SK-N-SH (cell line): Measurements from ENCODE around the gene METTL9. TPM values are rescaled to one million over a fixed set of nuclear protein-coding genes. Genes with fewer than 3 reads are reported as not detected.

Experiments
- CTCF ChIA-PET: fragments of 300-600, 350-600 bp; formaldehyde crosslinking; extraction: SDS; loops from one replicate; lab custom pipeline; 2021; lab: Yijun Ruan, JAX
- POLR2A ChIA-PET: fragments of 350-600 bp; sonication (Branson Sonifier 250); formaldehyde crosslinking; extraction: SDS; loops from one replicate; lab custom pipeline; 2020; ENCODE audit warnings: antibody characterized with exemption, inconsistent platforms; lab: Yijun Ruan, JAX
- DNase-seq: peaks from one replicate; pipeline ENCODE4 v3.0.0; 2012
- H2AFZ ChIP-seq: fragments of 200-600 bp; sonication (generic); 2 replicates; pipeline ENCODE4 v1.8.1; 2016; ENCODE audit warnings: antibody characterized with exemption, mild to moderate bottlenecking, low read depth
- H3F3A ChIP-seq: fragments of 200-600 bp; sonication (generic); replicated peaks from 2 replicates; pipeline ENCODE3; 2016; ENCODE audit warnings: antibody characterized with exemption, mild to moderate bottlenecking; ENCODE audit not compliant: insufficient read depth
- H3K27ac ChIP-seq, 2 experiments: fragments of 200-500 bp in 1 of 2; fragments of 200-600 bp in 1 of 2; sonication (Bioruptor generic) in 1 of 2; sonication (generic), shearing (Covaris generic) in 1 of 2; 2 replicates each; pipeline versions ENCODE4 v1.5.1 to v1.6.1; 2014 to 2016; ENCODE audit warnings: low read depth in 2 of 2, inconsistent platforms in 1 of 2, low read length in 1 of 2, mild to moderate bottlenecking in 1 of 2, mixed read lengths in 1 of 2
- H3K27me3 ChIP-seq: fragments of 200-600 bp; sonication (generic), shearing (Covaris generic); 2 replicates; pipeline ENCODE4 v1.6.1; 2016; ENCODE audit warnings: mixed run types; ENCODE audit not compliant: insufficient read depth
- H3K36me3 ChIP-seq, 2 experiments: fragments of 200-500 bp in 1 of 2; fragments of 200-600 bp in 1 of 2; sonication (Bioruptor generic) in 1 of 2; sonication (generic) in 1 of 2; replicated peaks in 1 of 2; 2 replicates each; pipeline versions ENCODE3 to v1.5.1; 2014 to 2016; ENCODE audit warnings: low read length in 1 of 2, mild to moderate bottlenecking in 1 of 2; ENCODE audit not compliant: insufficient read depth in 2 of 2, control insufficient read depth in 1 of 2
- H3K4me1 ChIP-seq, 2 experiments: fragments of 200-500 bp in 1 of 2; fragments of 200-600 bp in 1 of 2; sonication (Bioruptor generic) in 1 of 2; sonication (generic), shearing (Covaris generic) in 1 of 2; 2 replicates each; pipeline versions ENCODE4 v1.5.1 to v1.6.1; 2014 to 2016; ENCODE audit warnings: low read depth in 1 of 2, low read length in 1 of 2, mixed run types in 1 of 2; ENCODE audit not compliant: insufficient read depth in 2 of 2, control insufficient read depth in 1 of 2
- H3K4me2 ChIP-seq: fragments of 200-600 bp; sonication (generic), shearing (Covaris generic); 2 replicates; pipeline ENCODE4 v1.6.1; 2017; ENCODE audit warnings: mixed run types
- H3K4me3 ChIP-seq, 2 experiments: fragments of 200-500 bp in 1 of 2; fragments of 200-600 bp in 1 of 2; sonication (Bioruptor generic) in 1 of 2; sonication (generic), shearing (Covaris generic) in 1 of 2; 2 replicates each; pipeline versions ENCODE4 v1.5.1 to v1.8.1; 2014 to 2016; ENCODE audit warnings: low read depth in 2 of 2, inconsistent platforms in 1 of 2, low read length in 1 of 2, mild to moderate bottlenecking in 1 of 2, mixed read lengths in 1 of 2, moderate library complexity in 1 of 2
- H3K79me2 ChIP-seq: fragments of 200-600 bp; sonication (generic); 2 replicates; pipeline ENCODE4 v1.8.1; 2017; ENCODE audit warnings: mild to moderate bottlenecking; ENCODE audit not compliant: insufficient read depth
- H3K9ac ChIP-seq: fragments of 200-600 bp; sonication (generic); 2 replicates; pipeline ENCODE4 v1.6.1; 2017; ENCODE audit warnings: mixed run types
- H3K9me2 ChIP-seq: fragments of 200-600 bp; sonication (generic); 2 replicates; pipeline ENCODE4 v1.6.1; 2017; ENCODE audit warnings: mixed run types
- H3K9me3 ChIP-seq: fragments of 200-600 bp; sonication (generic); 2 replicates; pipeline ENCODE4 v1.6.1; 2017; ENCODE audit warnings: mixed run types, mild to moderate bottlenecking, moderate library complexity
- H4K20me1 ChIP-seq: fragments of 200-600 bp; sonication (generic); 2 replicates; pipeline ENCODE4 v1.6.1; 2017; ENCODE audit warnings: mild to moderate bottlenecking, mixed run types; ENCODE audit not compliant: insufficient read depth
- ELF1 ChIP-seq: IDR thresholded peaks from 2 replicates; pipeline ENCODE4 v1.4.0; 2012
- FOSL2 ChIP-seq: IDR thresholded peaks from 2 replicates; pipeline ENCODE4 v1.4.0; 2012; ENCODE audit warnings: low read depth, mild to moderate bottlenecking, moderate library complexity, borderline replicate concordance
- FOXJ3 ChIP-seq: sonication (generic); formaldehyde crosslinking; IDR thresholded peaks from 2 replicates; pipeline ENCODE4 v1.5.1; 2020; ENCODE audit warnings: mild to moderate bottlenecking, missing genetic modification reagents
- GABPA ChIP-seq: IDR thresholded peaks from 2 replicates; pipeline ENCODE4 v1.4.0; 2012; ENCODE audit warnings: low read depth, mild to moderate bottlenecking
- NFIC ChIP-seq: IDR thresholded peaks from 2 replicates; pipeline ENCODE4 v1.4.0; 2012; ENCODE audit warnings: borderline replicate concordance
- POLR2AphosphoS5 ChIP-seq: IDR thresholded peaks from 2 replicates; pipeline ENCODE4 v1.6.1; 2012; ENCODE audit warnings: low read depth, low read length
- RXRA ChIP-seq: IDR thresholded peaks from 2 replicates; pipeline ENCODE4 v1.4.0; 2012; ENCODE audit warnings: low read depth, mild to moderate bottlenecking, borderline replicate concordance
- SIN3A ChIP-seq: IDR thresholded peaks from 2 replicates; pipeline ENCODE4 v1.6.1; 2012; ENCODE audit warnings: low read depth, mild to moderate bottlenecking, low read length, moderate library complexity, borderline replicate concordance
- SMC3 ChIP-seq: IDR thresholded peaks from 2 replicates; pipeline ENCODE4 v1.6.1; 2012; ENCODE audit warnings: low read depth, low read length, improper control_type of control experiment
- TAF1 ChIP-seq: IDR thresholded peaks from 2 replicates; pipeline ENCODE4 v1.6.1; 2012; ENCODE audit warnings: low read depth, mild to moderate bottlenecking, low read length, moderate library complexity, borderline replicate concordance
- TEAD4 ChIP-seq: IDR thresholded peaks from 2 replicates; pipeline ENCODE4 v1.4.0; 2012; ENCODE audit warnings: mild to moderate bottlenecking, borderline replicate concordance; ENCODE audit not compliant: insufficient read depth
- WGBS: methylation state at CpG from one replicate; pipeline ENCODE4 v1.1.6; 2017; ENCODE audit warnings: low lambda C conversion rate; 5-methylcytosine and 5-hydroxymethylcytosine counted together
- polyA plus RNA-seq, 3 experiments: library from polyadenylated mRNA; depleted of rRNA; stranded (reverse); fragments of >200 nt; gene quantifications; 2 replicates each; pipeline ENCODE4 v1.2.3, GENCODE V29; 2012
- TF ChIP-seq, protein P1 (sequence below): IDR thresholded peaks from 2 replicates; pipeline ENCODE4 v1.4.0; 2012; ENCODE audit warnings: low read depth, borderline replicate concordance
- TF ChIP-seq, protein P2 (sequence below): IDR thresholded peaks from 2 replicates; pipeline ENCODE4 v1.4.0; 2012; ENCODE audit warnings: low read depth
- TF ChIP-seq, protein P3 (sequence below): IDR thresholded peaks from 2 replicates; pipeline ENCODE4 v1.4.0; 2012; ENCODE audit warnings: low read depth, borderline replicate concordance
- TF ChIP-seq, protein P4 (sequence below): fragments of 150-350 bp; IDR thresholded peaks from 2 replicates; pipeline ENCODE4 v1.6.1; 2016; ENCODE audit warnings: mild to moderate bottlenecking, low read depth, low read length

METTL9 gene
- polyA plus RNA-seq, 1 of the 3 experiments (the other 2 are of a cell fraction), result 70.7 TPM

DNA sequence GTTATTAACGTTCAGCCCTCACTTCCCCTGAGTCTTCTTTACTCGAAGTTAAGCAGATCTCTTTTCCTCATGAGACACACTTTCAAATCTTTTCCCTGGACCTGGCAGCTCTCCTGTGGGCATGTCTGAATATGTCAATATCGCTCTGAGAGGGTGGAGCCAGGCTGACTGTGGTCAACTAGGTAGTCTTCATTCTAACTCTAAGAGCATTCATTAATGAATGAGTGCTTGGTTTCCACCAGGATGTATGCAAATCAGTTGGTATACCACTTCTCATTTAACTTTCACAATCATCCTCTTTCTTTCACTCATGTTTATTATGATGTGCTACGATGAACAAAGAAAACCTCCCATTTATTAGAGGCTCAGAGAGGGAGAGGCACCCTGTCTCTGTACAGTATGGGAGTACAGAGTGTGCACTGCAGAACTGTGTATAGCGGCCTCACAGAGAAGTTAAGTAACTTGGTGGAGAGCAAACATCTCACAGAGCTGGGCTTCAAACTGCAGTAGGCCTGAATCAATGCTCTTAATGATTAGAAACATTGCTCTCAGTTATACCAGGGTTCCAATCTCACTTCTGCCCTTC is 104.3 kb downstream of the METTL9 start:
- WGBS, result 66% methylated on average over 5 of the region's 5 CpGs
- no peaks in the 10 kb centered on the region for H3K9me3 ChIP-seq
- H3K9ac ChIP-seq, result no peak overlapping the region
- POLR2A ChIA-PET, result no interaction called here
- H3K79me2 ChIP-seq, result no peaks in the 10 kb centered on the region
- CTCF ChIA-PET, result interaction anchor here (0.8 to 2.5 kb wide), 4 partner anchors 11 to 63 kb away, joined by 3 to 8 read pairs (median 5); no protein-coding TSS in a partner anchor
- H3K36me3 ChIP-seq, result no peaks in the 10 kb centered on the region
- DNase-seq, result no peak
- TF ChIP-seq NFIC (no peak), POLR2AphosphoS5 (no peak), GABPA (no peak)
- TF ChIP-seq, protein P1, sequence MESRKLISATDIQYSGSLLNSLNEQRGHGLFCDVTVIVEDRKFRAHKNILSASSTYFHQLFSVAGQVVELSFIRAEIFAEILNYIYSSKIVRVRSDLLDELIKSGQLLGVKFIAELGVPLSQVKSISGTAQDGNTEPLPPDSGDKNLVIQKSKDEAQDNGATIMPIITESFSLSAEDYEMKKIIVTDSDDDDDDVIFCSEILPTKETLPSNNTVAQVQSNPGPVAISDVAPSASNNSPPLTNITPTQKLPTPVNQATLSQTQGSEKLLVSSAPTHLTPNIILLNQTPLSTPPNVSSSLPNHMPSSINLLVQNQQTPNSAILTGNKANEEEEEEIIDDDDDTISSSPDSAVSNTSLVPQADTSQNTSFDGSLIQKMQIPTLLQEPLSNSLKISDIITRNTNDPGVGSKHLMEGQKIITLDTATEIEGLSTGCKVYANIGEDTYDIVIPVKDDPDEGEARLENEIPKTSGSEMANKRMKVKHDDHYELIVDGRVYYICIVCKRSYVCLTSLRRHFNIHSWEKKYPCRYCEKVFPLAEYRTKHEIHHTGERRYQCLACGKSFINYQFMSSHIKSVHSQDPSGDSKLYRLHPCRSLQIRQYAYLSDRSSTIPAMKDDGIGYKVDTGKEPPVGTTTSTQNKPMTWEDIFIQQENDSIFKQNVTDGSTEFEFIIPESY, result no peak
- H3F3A ChIP-seq, result no peaks in the 10 kb centered on the region
- H3K27ac ChIP-seq, result no peak overlapping the region
- no peak overlapping the region for H3K4me3 ChIP-seq
- H2AFZ ChIP-seq, result no peak overlapping the region
- H3K4me1 ChIP-seq, result no peaks in the 10 kb centered on the region; a peak in 1 of 4 replicates
- no peaks in the 10 kb centered on the region for H4K20me1 ChIP-seq
- H3K4me2 ChIP-seq, result no peak overlapping the region
- no peaks in the 10 kb centered on the region for H3K27me3 ChIP-seq
- H3K9me2 ChIP-seq, result no peaks in the 10 kb centered on the region

DNA sequence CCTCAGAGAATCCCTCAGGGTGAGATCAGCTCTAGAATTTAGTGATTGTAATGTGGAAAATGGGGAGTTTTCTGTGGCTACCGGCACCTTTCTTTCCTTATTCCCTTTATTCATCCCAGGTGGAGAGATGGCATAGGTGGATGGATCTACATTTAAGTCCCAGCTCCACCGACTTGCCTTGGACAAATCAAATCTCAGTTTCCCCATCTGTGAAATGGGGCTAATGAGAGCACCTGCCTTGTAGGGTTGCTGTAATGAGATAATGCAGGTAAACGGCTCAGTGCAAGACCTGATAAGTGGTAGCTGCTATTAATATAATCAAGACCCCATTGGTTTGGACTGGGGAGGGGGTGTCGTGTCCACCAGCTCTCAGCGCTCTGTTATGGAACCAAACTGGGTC is 104.9 kb downstream of the METTL9 start:
- ChIA-PET POLR2A (no interaction called here), CTCF (interaction anchor here (0.8 to 7.4 kb wide), 5 partner anchors 10 to 63 kb away, joined by 3 to 75 read pairs (median 3); no protein-coding TSS in a partner anchor)
- H3K4me3 ChIP-seq, result no peak overlapping the region

More for the DNA sequence above, 104.9 kb downstream of the METTL9 start:
- Histone ChIP-seq H2AFZ (no peak overlapping the region), H3K9ac (no peak overlapping the region), H3K27ac (no peak overlapping the region), H3F3A (no peaks in the 10 kb centered on the region), H3K9me3 (no peaks in the 10 kb centered on the region), H4K20me1 (no peaks in the 10 kb centered on the region), H3K9me2 (no peaks in the 10 kb centered on the region), H3K4me2 (no peak overlapping the region)
- no peak for DNase-seq
- TF ChIP-seq, protein P2, sequence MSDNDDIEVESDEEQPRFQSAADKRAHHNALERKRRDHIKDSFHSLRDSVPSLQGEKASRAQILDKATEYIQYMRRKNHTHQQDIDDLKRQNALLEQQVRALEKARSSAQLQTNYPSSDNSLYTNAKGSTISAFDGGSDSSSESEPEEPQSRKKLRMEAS, result no peak
- TF ChIP-seq, protein P3, sequence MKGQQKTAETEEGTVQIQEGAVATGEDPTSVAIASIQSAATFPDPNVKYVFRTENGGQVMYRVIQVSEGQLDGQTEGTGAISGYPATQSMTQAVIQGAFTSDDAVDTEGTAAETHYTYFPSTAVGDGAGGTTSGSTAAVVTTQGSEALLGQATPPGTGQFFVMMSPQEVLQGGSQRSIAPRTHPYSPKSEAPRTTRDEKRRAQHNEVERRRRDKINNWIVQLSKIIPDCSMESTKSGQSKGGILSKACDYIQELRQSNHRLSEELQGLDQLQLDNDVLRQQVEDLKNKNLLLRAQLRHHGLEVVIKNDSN, result no peak
- no peak for TF ChIP-seq SMC3
- TF ChIP-seq, protein P1, result no peak
- TF ChIP-seq TAF1, result no peak
- TF ChIP-seq RXRA, result no peak
- TF ChIP-seq TEAD4, result no peak
- no peak for TF ChIP-seq FOSL2
- TF ChIP-seq FOXJ3 (CRISPR knock-in tag), result no peak
- no peak for TF ChIP-seq SIN3A
- TF ChIP-seq, protein P4, sequence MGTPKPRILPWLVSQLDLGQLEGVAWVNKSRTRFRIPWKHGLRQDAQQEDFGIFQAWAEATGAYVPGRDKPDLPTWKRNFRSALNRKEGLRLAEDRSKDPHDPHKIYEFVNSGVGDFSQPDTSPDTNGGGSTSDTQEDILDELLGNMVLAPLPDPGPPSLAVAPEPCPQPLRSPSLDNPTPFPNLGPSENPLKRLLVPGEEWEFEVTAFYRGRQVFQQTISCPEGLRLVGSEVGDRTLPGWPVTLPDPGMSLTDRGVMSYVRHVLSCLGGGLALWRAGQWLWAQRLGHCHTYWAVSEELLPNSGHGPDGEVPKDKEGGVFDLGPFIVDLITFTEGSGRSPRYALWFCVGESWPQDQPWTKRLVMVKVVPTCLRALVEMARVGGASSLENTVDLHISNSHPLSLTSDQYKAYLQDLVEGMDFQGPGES, result no peak
- TF ChIP-seq ELF1, result no peak
- TF ChIP-seq, all 33 proteins: peak for 0
- Histone ChIP-seq H3K27me3 (no peaks in the 10 kb centered on the region), H3K79me2 (no peaks in the 10 kb centered on the region), H3K36me3 (no peaks in the 10 kb centered on the region), H3K4me1 (no peaks in the 10 kb centered on the region; a peak in 1 of 4 replicates)
- WGBS, result 73% methylated on average over 5 of the region's 5 CpGs
